Chondrocyte (in vitro differentiated cells): ENCODE measurements around the gene PABPN1. TPM values are rescaled to one million over a fixed set of nuclear protein-coding genes. Genes with fewer than 3 reads are reported as not detected.
A peak's percentile ranks its signal among the peaks of the same experiment; 100 is the strongest.

Experiments used
- DNase-seq: peaks from one replicate; pipeline ENCODE4 v3.0.0; 2021; ENCODE audit warnings: mixed read lengths, low spot score
- H3K27ac Mint-ChIP-seq: one replicate; pipeline ENCODE4 v1.8.0; 2021; ENCODE audit warnings: mild to moderate bottlenecking, moderate library complexity, mixed read lengths; ENCODE audit not compliant: unreplicated experiment
- H3K27me3 Mint-ChIP-seq: 2 replicates; pipeline ENCODE4 v1.8.0; 2021; ENCODE audit warnings: low read depth, mixed read lengths
- H3K36me3 Mint-ChIP-seq: 2 replicates; pipeline ENCODE4 v1.8.0; 2021; ENCODE audit warnings: low read depth, mixed read lengths
- H3K4me1 Mint-ChIP-seq: 2 replicates; pipeline ENCODE4 v1.8.0; 2021; ENCODE audit warnings: low read depth, mild to moderate bottlenecking, mixed read lengths
- H3K4me3 Mint-ChIP-seq: one replicate; pipeline ENCODE4 v1.8.0; 2021; ENCODE audit warnings: mild to moderate bottlenecking, moderate library complexity, mixed read lengths; ENCODE audit not compliant: unreplicated experiment
- H3K9me3 Mint-ChIP-seq: 2 replicates; pipeline ENCODE4 v1.8.0; 2021; ENCODE audit warnings: low read depth, mixed read lengths
- total RNA-seq: library from RNA; stranded (reverse); gene quantifications from 3 replicates; pipeline ENCODE4 v1.2.1, GENCODE V29; 2021
- TF ChIP-seq, protein P1 (sequence below): fragments of 200-600 bp; sonication (generic); IDR thresholded peaks from 2 replicates; pipeline ENCODE4 v1.5.0; 2021; ENCODE audit warnings: antibody characterized with exemption, mild to moderate bottlenecking, moderate library complexity

The PABPN1 gene
- total RNA-seq, 1 donor from 2014 or later, result 135 TPM

DNA sequence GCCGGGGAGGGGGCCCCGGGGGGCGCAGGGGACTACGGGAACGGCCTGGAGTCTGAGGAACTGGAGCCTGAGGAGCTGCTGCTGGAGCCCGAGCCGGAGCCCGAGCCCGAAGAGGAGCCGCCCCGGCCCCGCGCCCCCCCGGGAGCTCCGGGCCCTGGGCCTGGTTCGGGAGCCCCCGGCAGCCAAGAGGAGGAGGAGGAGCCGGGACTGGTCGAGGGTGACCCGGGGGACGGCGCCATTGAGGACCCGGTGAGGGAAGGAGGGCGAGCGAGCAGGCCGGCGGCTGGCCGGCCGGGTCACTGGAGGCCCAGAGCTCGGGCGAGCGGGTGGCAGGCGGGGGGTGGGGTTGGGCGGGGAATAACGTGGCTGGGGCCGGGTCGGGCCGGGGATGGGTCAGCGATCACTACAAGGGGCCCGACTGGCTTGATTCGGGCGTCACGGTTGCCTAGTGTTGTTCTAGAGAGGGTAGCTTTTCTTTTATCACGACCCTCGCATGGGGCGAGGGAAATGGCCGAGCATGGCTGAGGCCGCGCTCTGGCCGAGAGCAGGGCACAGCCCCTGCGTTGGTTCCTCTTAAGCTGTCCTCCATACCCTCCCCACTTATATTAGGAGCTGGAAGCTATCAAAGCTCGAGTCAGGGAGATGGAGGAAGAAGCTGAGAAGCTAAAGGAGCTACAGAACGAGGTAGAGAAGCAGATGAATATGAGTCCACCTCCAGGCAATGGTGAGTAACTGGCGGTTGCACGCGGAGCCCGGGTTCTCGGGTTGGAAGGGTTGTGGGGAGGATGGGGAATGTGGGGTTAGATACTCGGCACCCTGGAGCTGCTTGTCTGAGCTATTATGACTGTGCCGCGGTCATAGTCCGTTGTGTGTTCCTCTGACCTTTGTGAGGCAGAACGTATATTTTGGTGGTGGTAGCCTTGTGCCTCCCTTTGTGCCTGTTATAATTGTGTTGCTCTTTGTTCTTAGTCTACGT is 603 bp downstream of the PABPN1 start:
- TF ChIP-seq, protein P1, sequence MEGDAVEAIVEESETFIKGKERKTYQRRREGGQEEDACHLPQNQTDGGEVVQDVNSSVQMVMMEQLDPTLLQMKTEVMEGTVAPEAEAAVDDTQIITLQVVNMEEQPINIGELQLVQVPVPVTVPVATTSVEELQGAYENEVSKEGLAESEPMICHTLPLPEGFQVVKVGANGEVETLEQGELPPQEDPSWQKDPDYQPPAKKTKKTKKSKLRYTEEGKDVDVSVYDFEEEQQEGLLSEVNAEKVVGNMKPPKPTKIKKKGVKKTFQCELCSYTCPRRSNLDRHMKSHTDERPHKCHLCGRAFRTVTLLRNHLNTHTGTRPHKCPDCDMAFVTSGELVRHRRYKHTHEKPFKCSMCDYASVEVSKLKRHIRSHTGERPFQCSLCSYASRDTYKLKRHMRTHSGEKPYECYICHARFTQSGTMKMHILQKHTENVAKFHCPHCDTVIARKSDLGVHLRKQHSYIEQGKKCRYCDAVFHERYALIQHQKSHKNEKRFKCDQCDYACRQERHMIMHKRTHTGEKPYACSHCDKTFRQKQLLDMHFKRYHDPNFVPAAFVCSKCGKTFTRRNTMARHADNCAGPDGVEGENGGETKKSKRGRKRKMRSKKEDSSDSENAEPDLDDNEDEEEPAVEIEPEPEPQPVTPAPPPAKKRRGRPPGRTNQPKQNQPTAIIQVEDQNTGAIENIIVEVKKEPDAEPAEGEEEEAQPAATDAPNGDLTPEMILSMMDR, result no peak
- H3K9me3 Mint-ChIP-seq, result no peaks in the 10 kb centered on the region
- no peaks in the 10 kb centered on the region for H3K27me3 Mint-ChIP-seq
- peak overlapping the region; percentile 95 for H3K4me3 Mint-ChIP-seq
- H3K27ac Mint-ChIP-seq, result peak overlapping the region; percentile 91
- peaks cover 19% of the 10 kb centered on the region for H3K36me3 Mint-ChIP-seq
- DNase-seq, result no peak
- peaks cover 32% of the 10 kb centered on the region for H3K4me1 Mint-ChIP-seq

DNA sequence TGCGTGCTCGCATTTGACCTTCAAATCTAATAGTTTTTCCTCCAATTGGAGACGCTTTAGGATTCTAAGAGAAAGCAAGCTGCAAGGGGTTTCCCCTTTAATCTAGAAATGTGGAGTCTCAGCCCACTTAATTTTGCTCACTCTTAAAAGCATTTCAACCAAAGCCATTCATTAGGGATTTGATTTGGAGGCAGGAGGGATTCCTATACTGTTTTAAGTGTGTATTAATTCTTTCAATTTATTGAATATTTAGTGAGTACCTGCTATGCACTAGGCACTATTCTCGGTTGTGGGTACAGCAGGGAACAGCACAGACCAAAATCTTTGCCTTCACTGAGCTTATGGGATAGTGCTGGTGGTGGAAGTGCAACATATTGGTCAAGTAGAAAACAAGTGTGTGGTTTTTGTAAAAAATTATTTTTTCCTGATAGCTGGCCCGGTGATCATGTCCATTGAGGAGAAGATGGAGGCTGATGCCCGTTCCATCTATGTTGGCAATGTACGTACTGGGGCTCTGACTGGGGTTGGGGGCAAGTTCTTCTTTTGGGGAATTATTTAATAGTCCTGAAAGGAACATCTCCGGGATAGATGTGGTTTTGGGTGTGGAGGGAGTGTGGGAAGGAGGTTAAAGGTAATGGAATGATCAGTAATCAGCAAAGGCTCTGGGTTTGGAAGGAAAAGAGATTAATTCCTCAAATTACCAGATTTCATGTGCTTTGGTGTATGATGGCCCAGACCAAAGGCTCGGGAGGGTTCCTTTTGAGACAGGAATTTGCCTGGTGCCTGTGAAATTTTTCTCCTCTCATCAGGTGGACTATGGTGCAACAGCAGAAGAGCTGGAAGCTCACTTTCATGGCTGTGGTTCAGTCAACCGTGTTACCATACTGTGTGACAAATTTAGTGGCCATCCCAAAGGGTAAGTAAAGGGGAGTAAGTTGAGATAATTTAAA is 1.6 kb downstream of the PABPN1 start:
- no peak for DNase-seq
- Mint-ChIP-seq H3K9me3 (no peaks in the 10 kb centered on the region), H3K4me3 (peak overlapping the region; percentile 95), H3K27me3 (no peaks in the 10 kb centered on the region), H3K36me3 (peaks cover 19% of the 10 kb centered on the region), H3K27ac (peak overlapping the region; percentile 91), H3K4me1 (peaks cover 33% of the 10 kb centered on the region)
- TF ChIP-seq, protein P1, result no peak

DNA sequence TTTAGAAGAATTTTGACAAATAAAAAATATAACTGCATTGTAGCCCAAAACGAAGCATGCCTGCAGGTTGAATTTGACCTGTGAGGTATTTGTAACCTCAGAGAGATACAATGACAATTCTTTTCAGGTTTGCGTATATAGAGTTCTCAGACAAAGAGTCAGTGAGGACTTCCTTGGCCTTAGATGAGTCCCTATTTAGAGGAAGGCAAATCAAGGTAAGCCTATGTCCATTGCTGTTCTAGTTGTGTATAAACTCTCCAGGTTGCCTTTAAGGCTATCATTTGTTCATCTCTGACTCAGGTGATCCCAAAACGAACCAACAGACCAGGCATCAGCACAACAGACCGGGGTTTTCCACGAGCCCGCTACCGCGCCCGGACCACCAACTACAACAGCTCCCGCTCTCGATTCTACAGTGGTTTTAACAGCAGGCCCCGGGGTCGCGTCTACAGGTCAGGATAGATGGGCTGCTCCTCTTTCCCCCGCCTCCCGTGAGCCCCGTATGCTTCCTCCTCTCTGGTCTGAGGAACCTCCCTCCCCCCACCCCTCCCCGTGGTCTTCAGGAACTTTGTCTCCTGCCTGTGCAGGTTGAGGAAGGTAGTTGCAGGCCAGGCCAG is 2.7 kb downstream of the PABPN1 start:
- no peaks in the 10 kb centered on the region for H3K27me3 Mint-ChIP-seq
- peaks cover 35% of the 10 kb centered on the region for H3K4me1 Mint-ChIP-seq
- H3K9me3 Mint-ChIP-seq, result no peaks in the 10 kb centered on the region
- H3K36me3 Mint-ChIP-seq, result peaks cover 19% of the 10 kb centered on the region
- no peak for DNase-seq
- H3K27ac Mint-ChIP-seq, result no peak overlapping the region
- H3K4me3 Mint-ChIP-seq, result no peak overlapping the region
- TF ChIP-seq, protein P1, result no peak

- Mint-ChIP-seq H3K36me3 (peaks cover 19% of the 10 kb centered on the region), H3K9me3 (no peaks in the 10 kb centered on the region), H3K4me3 (no peak overlapping the region), H3K27ac (peak overlapping the region; percentile 41), H3K27me3 (no peaks in the 10 kb centered on the region), H3K4me1 (peaks cover 35% of the 10 kb centered on the region)
- DNase-seq, result no peak
- TF ChIP-seq, protein P1, result no peak
Measured at GRCh38 chr14:23324455-23324846, 3.2 kb downstream of the PABPN1 start.
